GM10266 (cell line): ENCODE measurements around the gene PRRT4.

ENCODE experiments used
- DNase-seq: peaks from one replicate; pipeline ENCODE4 v3.0.0; 2012; ENCODE audit errors: extremely low spot score
- CTCF ChIP-seq: IDR thresholded peaks from 2 replicates; pipeline ENCODE4 v1.5.1; 2012; ENCODE audit warnings: mild to moderate bottlenecking, low read depth; ENCODE audit not compliant: control insufficient read depth, insufficient read depth; ENCODE audit errors: missing control alignments

The PRRT4 gene

DNA sequence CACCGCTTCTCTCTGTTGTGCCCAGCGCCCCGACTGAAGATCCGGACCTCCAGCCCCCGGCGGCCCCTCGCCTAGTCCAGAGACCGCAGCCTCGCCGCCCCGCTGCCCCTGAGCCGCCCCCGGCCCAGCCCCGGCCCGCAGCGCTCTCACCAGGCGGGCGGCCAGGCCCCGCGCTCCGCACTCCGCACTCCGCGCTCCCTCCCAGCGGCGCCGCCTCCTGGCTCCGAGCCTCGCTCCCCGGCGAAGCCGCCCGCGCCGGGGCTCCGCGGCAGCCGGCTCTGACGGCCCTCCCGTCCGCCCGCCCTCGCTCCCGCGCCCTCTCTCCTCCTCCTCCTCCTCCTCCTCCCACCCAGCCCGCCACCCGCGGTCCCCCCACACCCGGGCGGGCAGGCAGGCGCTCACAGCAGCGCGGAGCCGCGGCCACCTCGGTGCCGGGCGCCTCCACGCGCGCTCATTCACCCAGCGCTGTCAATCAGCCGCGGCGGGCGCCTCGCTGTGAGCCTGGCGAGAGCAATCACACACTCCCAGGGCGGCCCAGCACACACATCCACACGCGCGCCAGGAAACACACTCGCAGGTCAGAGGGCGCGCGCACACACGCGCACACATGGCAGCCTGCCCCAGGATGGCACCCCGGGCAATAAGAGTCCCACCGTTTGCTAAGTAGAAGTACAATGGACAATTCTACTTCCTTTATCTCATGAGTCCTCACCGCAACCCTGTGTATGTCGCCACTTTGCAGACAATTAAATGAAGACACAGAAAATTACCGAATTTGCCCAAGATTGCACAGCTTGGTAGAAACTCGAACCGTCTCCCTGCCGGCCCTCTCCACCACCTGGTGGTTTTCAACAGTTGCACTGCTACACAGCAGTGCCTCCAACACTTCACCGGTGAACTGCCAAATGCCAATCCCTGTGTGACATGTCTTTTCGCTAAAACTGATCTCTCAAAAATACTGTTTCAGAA, at the start of gene PRRT4:
TSS of gene PRRT4 (minus strand) at position 280 of the 969 bp plus-strand sequence.
- peak; percentile 71 for DNase-seq
- TF ChIP-seq CTCF = no peak

- no peak for TF ChIP-seq CTCF
- DNase-seq = no peak
These were observed 48.9 kb upstream of the PRRT4 start for GRCh38 chr7:128410451-128410753.

- TF ChIP-seq CTCF = no peak
- peak; percentile 97 for DNase-seq
These were observed 48.3 kb upstream of the PRRT4 start, which contains the start of gene IMPDH1 for GRCh38 chr7:128409596-128410450. Gene IMPDH1, minus strand, starts transcription at chr7:128409982. Its CDS starts 81 bp downstream, at chr7:128409901.

DNA sequence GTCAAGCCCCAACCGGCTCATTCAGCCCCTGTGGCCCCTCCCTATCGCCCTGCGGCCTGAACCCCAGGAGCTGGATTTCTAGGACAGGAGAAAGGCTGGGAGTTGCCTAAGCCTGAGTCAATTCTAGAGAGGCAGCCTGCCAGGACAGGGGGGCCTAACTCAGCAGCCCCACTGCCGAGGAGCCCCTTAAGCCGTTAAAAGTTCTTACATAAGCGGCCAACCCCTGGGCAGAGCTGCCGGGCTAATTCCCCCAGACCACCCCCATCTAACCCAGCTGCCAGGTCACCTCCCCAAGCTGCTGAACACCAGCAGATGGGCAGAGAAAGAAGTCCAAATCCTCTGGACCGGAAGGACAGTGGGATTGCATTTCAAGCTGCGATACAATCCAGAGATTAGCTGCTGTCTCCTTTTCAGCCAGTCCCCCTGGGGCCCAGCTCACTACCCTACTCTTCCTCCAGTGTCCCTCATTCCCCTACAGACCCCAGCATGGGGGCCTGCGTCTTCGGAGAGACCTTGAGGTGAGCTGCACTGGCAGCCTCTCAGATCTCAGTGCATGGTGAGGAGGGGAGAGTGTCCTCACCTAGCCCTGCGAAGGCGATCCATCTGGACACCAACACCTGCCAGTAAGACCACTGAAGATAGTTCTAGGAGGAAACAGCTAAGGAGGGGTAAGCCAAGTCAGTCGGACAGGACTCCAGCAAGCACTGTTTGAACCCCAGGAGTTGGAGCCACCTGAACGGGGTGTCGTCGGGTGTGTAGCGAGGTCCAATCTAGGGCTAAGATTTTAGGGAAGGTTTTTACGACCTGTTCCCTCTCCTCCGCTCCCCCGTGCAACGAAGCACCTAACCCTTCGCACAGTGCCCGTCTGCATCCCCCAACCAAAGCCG, 47.5 kb upstream of the PRRT4 start:
- no peak for DNase-seq
- TF ChIP-seq CTCF = no peak

DNA sequence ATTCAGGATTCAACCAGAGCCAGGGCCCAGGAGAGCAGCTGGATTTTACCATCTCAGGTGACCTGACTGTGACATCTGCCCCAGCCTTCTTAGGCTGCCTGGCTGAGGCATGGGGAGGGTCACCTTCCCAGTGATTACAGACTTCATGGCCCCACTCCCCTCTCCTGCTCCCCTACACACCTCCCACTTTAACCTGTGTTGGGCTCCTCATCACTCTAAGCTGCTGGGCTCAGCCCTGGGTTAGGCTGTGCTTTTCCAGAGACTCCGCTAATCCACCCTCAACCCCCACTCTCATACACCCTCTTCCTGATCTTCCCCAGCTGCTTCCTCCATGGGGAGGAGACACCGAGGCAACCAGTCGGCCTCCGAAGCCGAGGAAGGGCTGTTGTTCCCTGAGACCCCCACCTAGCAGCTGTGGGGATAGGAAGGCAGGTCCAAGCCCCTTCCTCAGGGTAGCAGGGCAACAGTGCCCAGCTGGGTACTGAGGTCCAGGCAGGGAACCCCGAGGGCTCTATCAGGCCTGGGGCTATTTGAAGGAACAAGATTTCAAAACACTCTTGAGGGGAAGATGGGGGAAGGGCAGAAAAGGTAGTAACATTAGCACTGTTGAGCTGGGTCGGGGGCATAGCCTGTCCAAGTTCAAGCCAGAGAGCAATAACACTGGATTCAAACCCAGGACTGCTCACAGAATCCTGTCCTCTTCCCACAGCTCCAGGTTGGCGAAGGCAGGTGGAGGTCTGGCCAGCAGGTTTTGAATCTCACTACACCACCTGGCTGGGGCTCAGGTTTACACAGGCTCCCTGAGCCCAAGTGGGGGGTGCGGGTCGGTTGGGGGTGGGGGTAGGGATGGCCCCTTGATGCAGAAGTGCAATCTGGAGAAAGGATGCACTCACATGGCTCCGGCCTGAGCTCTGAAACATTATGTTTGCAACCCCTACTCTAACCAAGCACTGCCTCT, 46.5 kb upstream of the PRRT4 start:
- no peak for DNase-seq
- no peak for TF ChIP-seq CTCF

DNA sequence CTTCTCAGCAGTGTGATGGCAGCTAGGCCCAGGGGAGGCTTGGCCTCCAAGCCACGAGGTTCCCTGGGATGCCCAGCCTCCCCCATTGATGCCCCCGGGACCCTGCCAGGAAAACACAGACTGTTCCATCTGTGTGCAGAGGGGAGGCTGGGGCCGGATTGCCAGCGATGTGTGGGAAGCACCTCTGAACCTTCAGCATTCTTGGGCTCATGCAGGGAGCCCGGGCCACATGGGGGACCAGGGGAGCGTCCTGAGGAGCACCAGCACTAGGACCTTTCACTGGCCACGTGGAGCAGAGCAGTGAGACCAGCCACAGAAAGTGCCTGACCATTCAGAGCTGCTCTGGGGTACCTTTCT, 45.7 kb upstream of the PRRT4 start:
- TF ChIP-seq CTCF = no peak
- no peak for DNase-seq
